NCI-H1694 (cell line): ENCODE data around the gene ZFYVE9.
"Not testable (repeated sequence)": the region's sequence is repeated elsewhere in the genome, so short reads cannot be mapped to it uniquely, and the experiment has no call there.

Experiments
- DNase-seq: peaks from one replicate; lab custom pipeline; 2025; lab: John Stamatoyannopoulos, UW

ZFYVE9 gene

DNA sequence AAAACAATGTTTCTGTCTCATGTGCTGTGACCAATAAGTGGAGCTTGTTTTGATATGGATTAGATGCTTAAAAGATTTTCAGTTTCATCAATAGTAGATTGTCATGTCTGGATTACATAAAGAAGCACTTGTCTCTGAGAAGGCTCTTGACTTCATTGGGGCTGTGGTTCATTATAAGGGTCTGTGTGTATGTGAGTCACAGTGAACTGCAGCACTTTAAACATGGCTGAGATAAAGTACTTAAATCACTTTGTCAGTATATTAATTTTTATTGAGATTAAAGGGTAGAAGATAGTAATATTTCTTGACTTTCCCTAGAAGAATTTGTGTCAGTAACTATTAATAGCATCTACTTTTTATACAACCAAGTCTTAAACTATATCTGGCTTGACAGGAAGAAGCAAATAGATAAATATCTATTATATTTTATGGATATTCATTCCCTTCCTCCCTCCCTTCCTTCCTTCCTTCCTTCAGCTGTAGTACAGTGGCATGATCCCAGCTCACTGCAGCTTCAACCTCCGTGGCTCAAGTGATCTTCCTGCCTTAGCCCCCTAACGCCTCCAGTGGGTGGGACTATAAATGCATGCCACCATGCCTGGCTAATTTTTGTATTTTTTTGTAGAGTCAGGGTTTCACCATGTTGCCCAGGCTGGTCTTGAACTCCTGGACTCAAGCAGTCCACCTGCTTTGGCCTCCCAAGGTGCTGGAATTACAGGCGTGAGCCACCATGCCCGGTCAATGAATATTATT, 48.8 kb downstream of the ZFYVE9 start:
- no peak for DNase-seq

DNA sequence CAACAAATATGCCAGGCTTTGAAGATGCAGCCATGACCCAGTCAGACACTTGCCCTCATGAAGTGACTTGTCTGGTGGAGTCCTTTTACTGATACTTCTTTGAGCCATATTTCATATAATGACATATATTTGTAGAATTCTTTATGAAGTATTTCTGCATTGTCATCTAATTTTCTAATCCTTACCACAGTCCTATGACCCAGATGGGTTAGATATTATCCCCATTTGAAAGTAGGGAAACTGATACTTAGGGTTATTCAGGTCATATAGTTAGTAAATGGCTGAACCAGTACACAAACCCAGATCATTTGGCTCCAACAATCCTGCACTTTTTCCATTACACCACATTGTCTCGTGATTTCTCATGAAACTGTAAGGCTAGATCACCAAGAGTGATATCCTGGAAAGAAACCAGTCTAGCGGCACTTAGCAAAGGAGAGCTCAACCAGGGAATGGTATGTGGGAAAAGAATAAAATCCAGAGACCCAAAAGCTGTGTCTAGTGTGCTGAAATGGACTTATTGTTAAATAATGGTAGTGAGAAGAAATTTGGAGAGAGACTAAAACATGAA, 49.6 kb downstream of the ZFYVE9 start:
- no peak for DNase-seq

DNA sequence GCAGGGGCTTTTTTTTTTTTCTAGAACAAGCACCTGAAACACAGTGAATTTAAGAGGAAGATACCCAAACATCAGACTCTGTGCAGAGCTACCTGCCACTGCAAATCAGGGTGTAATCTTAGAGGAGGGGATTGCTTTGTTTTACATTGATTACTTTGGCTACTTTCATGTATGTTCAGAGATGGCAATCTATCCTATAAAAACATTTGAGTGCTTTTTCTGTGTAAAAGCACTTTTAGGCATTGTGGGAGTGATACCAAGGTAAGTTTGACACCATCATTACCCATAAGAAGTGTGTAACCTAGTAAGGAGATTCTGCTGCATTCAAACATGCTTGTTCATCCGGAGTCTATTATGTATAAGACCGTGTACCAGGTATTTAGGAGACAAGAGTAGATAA, 50.1 kb downstream of the ZFYVE9 start:
- no peak for DNase-seq

DNA sequence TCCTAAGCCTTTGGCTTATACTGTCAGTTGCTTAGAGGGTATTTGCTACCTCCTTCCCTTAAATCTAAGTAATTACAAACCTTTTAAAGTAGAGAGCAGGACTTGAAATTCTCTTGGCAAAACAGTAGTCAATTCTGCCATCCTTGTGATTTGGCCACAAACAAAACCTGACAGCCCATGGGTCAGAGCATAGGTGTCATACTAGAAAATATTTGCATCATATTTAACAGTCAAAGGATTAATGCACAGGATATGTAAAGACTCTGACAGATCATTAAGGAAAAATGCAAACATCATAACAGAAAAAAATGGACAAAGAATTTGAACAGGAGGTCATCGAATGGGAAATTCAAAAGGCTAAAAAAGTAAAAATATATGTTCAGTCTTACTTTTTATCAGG, 50.5 kb downstream of the ZFYVE9 start:
- no peak for DNase-seq

DNA sequence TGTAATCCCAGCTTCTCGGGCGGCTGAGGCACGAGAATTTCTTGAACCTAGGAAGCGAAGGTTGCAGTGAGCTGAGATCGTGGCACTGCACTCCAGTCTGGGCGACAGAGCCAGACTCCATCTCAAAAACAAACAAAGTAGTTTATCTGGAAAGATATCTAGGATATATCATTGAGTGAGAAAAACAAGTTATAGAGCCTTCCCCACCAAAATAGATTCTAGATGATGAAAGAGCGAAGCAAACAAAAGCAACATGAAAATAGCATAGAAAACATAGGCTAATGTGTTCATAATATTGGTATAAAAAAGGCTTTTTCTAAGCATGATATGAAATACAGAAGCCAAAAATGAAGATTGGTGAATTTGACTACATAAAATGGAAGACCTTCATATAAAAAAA, 52.1 kb downstream of the ZFYVE9 start:
- no peak for DNase-seq

DNA sequence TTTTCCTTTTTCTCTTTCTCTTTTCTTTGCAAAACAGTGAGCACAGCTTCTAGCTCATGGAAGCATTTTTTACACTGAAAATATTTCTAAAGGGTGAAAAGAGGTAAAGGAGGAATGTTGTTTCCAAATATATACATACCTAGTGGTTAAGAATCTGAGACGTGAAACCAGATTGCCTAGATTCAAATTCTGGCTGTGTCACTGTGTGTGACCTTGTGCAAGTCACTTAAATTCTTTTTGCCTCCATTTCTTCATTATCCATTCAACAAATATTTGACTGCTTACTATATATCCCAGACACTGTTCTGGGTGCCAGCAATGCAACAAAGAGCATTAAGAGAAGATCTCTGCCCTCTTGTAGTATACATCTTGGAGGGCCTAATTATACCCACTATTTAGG, 53.3 kb downstream of the ZFYVE9 start:
- no peak for DNase-seq

DNA sequence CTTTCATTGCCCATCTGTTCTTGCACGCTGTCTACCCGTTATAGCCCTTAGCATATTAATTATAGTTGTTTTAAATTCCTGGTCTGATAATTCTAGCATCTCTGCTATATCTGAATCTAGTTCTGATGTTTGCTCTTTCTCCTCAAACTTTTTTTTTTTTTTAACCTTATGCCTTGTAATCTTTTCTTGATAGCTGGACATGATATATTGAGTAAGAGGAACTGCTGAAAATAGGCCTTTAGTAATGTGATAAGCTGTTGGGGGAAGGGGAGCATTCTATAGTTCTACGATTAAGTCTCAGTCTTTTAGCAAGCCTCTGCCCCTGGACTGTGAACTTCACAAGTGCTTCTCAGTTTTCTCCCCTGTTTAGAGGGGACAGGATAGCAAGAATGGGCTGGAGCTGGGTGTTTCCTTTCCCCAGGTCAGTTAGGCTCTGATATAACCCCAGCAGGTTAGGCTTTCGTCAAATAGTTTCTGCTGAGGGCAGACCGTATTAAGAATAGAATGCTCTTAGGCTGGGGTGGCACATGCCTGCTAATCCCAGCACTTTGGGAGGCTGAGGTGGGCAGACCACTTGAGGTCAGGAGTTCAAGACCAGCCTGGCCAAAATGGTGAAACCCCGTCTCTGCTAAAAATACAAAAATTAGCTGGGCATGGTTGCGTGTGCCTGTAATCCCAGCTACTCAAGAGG, 62.2 kb downstream of the ZFYVE9 start:
- no peak for DNase-seq

DNA sequence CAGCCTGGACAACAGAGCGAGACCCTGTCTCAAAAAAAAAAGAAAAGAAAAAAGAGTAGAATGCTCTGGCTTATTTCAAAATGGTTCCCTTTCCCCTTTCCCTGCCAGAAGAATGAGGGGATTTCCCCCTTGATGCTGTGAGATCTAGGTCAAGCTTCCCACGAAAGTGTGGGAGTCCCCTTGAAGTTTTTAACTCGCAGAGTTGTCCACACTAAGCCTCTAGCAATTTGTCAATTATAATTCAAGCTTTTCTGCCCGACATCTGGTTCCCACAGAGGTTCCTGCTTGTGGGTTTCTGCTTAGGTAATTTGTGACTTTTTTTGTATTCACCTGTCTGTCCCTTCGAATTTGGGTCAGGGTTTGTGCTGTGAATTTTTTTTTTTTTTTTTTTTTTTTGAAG, 62.8 kb downstream of the ZFYVE9 start:
- no peak for DNase-seq

DNA sequence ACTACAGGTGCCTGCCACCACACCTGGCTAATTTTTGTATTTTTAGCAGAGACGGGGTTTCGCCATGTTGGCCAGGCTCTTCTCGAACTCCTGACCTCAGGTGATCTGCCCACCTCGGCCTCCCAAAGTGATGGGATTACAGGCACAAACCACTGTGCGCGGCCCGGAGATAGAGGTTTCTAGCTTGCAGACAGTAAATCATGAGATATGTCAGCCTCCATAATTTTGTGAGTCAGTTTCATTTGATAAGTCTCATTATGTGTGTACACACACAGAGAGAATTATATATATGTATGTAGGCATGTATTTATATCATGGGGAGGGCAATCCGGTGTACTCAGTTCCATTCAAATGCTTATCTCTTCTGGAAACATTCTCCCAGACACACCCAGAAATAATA, 64.8 kb downstream of the ZFYVE9 start:
- DNase-seq, result not testable (repeated sequence)

DNA sequence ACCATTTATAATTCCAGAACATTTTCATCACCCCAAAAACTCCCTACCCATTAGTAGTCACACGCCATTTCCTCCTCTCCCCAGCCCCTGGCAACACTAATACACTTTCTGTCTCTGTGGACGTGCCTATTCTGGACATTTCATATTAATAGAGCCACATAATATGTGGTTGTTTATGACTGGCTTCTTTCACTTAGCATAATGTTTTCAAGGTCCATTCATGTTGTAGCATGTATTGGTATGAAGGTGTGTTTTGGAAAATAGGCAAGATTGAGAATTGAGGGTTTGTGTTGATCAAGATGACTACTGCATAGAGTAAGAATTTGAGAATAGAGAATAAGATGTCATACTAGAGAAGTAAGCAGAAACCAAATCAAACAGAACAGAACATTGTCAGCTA, 67.5 kb downstream of the ZFYVE9 start:
- no peak for DNase-seq

DNA sequence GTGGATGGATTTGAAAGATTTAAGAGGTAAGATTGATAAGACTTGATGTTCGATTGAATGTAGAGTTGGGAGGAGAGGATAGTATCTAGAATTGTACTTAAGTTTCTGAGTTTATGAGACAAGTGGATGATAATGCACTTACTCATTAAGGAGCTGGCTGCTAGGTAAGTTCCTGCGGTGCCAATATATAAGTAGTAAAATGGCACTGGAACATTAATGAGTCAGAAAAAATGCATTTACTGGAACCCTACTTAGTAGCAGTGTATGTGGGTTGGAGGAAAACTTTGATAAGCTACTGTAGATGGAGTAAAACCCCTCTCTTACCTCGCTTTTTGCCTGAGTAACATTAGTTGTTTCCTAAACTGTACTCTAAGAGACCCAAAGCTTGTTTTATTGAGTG, 68.2 kb downstream of the ZFYVE9 start:
- no peak for DNase-seq

DNA sequence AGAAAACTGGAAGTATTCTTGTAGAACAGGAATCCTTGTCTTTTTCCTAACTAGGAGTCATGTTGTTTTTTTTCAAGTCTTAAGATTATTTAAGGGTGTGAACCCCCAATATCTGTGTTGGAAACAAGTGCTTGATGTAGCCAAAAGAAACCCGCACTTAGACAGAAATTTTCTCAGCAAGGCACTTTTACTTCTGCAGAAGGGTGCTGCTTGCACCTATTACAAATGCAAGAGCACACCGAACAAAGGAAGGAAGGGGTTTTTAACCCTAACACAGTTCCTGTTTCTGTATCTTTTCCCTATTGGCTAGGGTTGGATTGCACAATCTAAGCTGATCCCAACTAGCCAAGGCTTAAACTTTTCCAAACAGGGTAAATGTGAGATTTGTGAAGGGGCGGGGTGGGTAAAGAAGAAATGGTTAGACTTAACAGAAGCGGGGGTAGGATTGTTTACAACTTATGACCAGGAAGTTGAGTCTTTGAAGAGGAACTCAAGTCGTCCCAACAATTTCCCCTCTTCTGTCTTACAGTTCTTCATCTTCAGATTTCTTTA, 75.1 kb downstream of the ZFYVE9 start:
- DNase-seq, result no peak

DNA sequence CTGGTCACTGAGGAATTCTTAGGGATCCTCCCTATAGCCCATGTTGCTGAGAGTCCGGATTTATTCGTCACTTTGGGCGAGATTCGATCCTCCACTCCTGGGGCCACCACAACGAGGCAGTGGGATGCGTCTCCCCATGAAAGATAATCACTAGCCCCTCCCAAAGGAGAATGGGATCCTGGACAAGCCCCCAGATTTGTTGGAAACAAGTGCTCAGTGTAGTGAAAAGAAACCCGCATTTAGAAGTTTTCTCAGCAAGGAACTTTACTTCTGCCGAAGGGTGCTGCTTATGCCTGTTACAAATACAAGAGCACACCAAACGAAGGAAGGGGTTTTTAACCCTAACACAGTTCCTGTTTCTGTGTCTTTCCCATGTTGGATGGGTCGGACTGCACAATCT, 83.3 kb downstream of the ZFYVE9 start:
- no peak for DNase-seq

DNA sequence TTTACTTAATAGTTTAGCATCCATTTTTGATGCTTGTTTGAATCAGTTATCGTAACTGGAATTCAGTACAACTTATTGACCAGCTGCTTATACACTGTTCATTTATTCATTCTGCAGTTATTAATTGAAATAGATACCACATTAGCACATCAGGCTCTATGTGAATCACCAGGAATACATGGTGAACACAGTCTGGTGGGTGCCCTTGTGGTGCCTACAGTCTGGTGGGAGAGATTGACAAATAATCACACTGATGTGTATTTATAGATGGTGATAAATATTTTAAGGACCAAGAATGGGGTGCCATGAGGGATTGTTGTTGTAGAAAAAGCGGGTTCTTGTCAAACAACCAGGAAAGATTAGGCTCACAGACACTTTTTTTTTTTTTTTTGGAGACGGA, 87.6 kb downstream of the ZFYVE9 start:
- DNase-seq, result no peak

DNA sequence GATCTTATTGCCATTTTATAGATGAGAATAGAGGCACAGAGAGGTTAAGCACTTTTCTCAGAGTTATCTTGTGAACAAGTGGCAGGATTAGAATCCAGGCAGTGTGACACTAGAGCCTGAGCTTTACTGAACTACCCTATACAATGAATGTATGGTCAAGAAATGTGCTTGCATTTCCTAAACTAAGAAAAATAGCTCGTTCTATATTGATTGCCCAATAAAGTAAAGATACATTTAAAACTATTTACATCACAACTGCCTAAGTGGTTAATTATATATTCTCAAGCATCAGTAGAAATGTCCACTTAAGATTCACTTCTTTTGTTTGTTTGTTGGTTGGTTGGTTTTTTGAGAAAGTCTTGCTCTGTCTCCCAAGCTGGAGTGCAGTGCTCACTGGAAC, 91.6 kb downstream of the ZFYVE9 start:
- no peak for DNase-seq

DNA sequence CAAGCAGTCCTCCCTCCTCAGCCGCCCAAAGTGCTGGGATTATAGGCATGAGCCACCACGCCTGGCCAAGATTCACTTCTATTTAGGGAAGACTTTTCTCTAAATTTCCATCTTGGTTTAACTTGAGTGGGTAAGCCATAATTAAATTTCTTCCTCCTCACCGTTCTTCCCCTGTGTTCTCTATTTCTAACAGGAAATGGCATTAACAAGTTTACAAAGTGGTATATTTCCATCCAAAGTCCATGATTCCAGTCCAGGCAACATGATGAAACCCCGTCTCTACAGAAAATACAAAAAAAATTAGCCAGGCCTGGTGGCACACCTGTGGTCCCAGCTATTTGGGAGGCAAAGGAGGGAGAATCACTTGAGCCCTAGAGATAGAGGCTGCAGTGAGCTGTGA, 92.1 kb downstream of the ZFYVE9 start:
- no peak for DNase-seq

DNA sequence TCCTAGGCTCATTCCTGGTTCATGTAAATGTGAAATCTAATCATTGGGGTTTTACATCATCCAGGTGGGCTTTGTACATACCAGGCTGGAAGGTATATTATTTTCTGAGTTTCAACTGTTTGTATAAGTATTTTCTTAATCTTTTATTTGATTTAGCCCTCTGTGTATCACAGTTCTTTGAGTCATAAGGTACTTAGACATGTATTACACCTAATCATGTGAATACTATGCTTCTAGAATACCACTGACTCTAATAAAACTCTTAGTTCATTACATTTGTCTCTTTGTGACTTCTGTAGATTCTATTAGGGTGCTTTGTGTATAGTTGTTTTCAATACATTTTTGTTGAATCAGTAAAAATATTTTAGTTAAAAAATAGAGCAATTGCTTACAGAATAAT, 92.8 kb downstream of the ZFYVE9 start:
- no peak for DNase-seq

DNA sequence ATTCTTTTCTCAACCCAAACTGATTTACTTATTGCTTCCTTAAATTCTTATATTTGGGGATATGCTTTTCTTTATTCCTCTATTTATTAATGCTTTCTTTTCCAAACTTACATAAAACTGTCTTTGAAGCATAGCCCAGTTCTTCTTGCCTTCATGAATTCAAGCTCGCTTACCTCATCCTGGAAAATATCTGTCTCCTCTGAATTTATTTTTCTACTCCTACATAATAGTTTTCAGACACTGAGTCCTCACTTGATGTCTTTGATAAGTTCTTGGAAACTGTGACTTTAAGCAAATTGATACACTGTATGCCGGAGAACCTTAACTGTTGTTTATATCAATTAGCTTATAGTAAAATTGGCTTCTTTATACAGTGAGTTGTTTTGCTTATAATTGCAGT, 93.8 kb downstream of the ZFYVE9 start:
- no peak for DNase-seq

DNA sequence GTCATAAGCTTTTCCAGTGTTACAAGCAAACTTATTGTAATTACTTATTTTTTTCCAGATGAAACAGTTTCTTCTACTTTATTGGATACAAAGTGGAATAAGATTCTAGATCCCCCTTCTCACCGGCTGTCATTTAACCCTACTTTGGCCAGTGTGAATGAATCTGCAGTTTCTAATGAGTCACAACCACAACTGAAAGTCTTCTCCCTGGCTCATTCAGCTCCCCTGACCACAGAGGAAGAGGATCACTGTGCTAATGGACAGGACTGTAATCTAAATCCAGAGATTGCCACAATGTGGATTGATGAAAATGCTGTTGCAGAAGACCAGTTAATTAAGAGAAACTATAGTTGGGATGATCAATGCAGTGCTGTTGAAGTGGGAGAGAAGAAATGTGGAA, 95.5 kb downstream of the ZFYVE9 start:
- DNase-seq, result no peak

DNA sequence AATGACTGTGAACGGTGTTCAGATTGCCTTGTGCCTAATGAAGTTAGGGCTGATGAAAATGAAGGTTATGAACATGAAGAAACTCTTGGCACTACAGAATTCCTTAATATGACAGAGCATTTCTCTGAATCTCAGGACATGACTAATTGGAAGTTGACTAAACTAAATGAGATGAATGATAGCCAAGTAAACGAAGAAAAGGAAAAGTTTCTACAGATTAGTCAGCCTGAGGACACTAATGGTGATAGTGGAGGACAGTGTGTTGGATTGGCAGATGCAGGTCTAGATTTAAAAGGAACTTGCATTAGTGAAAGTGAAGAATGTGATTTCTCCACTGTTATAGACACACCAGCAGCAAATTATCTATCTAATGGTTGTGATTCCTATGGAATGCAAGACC, 96.6 kb downstream of the ZFYVE9 start:
- no peak for DNase-seq

DNA sequence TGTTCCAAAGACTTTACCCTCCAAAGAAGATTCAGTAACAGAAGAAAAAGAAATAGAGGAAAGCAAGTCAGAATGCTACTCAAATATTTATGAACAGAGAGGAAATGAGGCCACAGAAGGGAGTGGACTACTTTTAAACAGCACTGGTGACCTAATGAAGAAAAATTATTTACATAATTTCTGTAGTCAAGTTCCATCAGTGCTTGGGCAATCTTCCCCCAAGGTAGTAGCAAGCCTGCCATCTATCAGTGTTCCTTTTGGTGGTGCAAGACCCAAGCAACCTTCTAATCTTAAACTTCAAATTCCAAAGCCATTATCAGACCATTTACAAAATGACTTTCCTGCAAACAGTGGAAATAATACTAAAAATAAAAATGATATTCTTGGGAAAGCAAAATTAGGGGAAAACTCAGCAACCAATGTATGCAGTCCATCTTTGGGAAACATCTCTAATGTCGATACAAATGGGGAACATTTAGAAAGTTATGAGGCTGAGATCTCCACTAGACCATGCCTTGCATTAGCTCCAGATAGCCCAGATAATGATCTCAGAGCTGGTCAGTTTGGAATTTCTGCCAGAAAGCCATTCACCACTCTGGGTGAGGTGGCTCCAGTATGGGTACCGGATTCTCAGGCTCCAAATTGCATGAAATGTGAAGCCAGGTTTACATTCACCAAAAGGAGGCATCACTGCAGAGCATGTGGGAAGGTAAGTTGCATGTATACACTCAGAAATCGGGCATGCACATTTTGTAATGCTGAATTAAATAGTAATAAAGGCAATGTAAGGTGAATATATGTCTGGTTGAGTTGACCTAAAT, 97.2 kb downstream of the ZFYVE9 start:
- no peak for DNase-seq

DNA sequence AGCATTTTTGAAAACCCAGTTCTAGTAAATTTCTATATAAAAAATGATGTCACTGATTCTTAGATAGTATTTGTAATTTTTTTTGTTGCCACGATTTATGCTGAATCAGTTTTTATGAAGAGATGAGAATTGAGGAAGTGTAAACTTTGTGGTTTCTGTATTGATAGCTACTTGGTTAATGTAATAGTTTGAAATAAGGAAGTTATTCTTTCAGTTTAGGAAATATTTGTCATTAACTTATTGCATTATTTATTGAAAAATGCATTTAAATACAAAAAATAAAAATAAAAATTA, 97.8 kb downstream of the ZFYVE9 start:
- no peak for DNase-seq
